ENCODE results near the gene RHOU.

DNA sequence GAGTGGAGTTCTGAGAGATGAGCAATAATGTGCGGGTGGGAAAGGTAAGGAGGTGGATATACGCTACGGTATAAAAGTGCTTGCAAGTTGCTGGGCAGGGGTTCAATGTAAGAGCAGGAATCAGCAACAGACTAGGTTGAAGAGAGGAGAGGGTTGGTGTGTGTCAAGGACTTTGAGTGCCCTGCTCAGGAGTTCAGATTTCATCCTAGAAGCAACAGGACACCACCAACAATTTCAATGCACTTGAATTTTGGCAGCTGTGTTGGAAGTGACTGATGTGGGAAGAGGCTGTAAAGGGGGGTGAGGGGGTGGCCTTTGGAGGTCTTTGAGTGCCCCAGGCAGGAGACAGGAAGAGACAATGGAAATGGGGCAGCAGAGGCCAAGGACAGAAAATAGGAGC lies 57.3 kb downstream of the RHOU start:
- TF ChIP-seq POLR2AphosphoS5 (IDR thresholded peaks at IDR 0.05; ENCODE audit: low read depth, low read length): no peak
- TF ChIP-seq SIN3A (IDR thresholded peaks at IDR 0.05; ENCODE audit: borderline replicate concordance, insufficient read depth, low read length): no peak
- TF ChIP-seq, protein P1, sequence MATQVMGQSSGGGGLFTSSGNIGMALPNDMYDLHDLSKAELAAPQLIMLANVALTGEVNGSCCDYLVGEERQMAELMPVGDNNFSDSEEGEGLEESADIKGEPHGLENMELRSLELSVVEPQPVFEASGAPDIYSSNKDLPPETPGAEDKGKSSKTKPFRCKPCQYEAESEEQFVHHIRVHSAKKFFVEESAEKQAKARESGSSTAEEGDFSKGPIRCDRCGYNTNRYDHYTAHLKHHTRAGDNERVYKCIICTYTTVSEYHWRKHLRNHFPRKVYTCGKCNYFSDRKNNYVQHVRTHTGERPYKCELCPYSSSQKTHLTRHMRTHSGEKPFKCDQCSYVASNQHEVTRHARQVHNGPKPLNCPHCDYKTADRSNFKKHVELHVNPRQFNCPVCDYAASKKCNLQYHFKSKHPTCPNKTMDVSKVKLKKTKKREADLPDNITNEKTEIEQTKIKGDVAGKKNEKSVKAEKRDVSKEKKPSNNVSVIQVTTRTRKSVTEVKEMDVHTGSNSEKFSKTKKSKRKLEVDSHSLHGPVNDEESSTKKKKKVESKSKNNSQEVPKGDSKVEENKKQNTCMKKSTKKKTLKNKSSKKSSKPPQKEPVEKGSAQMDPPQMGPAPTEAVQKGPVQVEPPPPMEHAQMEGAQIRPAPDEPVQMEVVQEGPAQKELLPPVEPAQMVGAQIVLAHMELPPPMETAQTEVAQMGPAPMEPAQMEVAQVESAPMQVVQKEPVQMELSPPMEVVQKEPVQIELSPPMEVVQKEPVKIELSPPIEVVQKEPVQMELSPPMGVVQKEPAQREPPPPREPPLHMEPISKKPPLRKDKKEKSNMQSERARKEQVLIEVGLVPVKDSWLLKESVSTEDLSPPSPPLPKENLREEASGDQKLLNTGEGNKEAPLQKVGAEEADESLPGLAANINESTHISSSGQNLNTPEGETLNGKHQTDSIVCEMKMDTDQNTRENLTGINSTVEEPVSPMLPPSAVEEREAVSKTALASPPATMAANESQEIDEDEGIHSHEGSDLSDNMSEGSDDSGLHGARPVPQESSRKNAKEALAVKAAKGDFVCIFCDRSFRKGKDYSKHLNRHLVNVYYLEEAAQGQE (IDR thresholded peaks at IDR 0.05; ENCODE audit: insufficient read depth in 1 of 2, low read depth in 2 of 2, low read length in 2 of 2): no peak
- TF ChIP-seq TAF1 (IDR thresholded peaks at IDR 0.05; ENCODE audit: borderline replicate concordance, insufficient read depth, low read length): no peak

All from PFSK-1 (cell line).